ENCODE data around the gene JPH4.
A peak's percentile ranks its signal among the peaks of the same experiment; 100 is the strongest.

The JPH4 gene

GRCh38 chr14:23563473-23564180, 15.0 kb downstream of the JPH4 start:
- DNase-seq (ENCODE audit: low spot score) = no peak

GRCh38 chr14:23562822-23563472, 15.6 kb downstream of the JPH4 start:
- peak; percentile 47 for DNase-seq (ENCODE audit: low spot score)

DNA sequence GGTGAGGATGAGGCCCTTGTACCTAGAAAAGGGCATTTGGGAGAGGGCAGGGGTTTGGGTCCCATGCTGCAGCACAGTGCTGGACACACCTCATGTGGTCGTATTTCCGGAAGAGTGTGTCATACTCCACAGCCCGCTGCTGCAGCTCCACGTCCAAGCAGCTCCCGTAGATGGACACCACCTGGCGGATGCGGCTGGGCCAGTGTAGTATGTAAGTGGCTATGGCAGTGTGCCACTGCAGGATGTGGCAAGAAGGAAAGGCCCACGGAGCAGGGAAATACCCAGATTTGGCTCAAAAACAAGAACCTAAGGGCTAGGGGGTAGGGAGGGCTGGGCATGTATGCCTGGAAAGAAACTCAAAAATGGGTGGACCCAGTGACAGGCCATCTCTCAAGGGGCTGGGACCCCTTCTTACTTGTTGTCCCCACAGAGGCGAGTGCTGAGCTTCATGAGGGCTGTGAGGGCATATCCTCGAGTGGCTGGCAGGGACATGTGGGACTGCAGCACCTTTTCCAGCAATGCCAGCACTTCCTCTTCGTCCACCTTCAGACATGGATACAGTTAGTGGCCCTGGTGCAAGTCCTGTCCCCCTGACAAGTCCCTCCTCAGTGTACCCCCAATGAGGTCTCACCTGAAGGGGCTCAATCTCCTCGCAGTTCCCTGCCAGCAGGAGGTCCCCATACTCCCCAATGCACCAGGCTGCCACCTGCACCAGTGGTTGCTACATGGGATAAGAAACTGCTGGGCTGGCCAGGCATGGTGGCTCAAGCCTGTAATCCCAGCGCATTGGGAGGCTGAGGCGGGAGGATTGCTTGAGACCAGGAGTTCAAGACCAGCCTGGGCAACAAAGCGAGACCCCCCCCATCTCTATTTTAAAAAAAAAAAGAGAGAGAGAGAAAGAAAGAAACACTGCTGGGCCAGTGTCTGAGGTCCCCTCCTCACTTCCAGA, 16.4 kb downstream of the JPH4 start:
- no peak for DNase-seq (ENCODE audit: low spot score)

GRCh38 chr14:23561259-23561658, 17.3 kb downstream of the JPH4 start:
- no peak for DNase-seq (ENCODE audit: low spot score)

- no peak for DNase-seq (ENCODE audit: low spot score)
Observed at GRCh38 chr14:23559926-23560520, 18.6 kb downstream of the JPH4 start.

GRCh38 chr14:23559010-23559925, 19.3 kb downstream of the JPH4 start:
- peak; percentile 53 for DNase-seq (ENCODE audit: low spot score)

GRCh38 chr14:23558346-23559009, 20.1 kb downstream of the JPH4 start:
- DNase-seq (ENCODE audit: low spot score) = no peak

GRCh38 chr14:23557946-23558345, 20.6 kb downstream of the JPH4 start:
- no peak for DNase-seq (ENCODE audit: low spot score)

GRCh38 chr14:23557521-23557920, 21.1 kb downstream of the JPH4 start:
- no peak for DNase-seq (ENCODE audit: low spot score)

- DNase-seq (ENCODE audit: low spot score) = peak; percentile 11
Observed at GRCh38 chr14:23556700-23557440, 21.7 kb downstream of the JPH4 start.

GRCh38 chr14:23555882-23556699, 22.5 kb downstream of the JPH4 start, which contains the start of gene THTPA:
Gene THTPA (plus strand): TSS chr14:23556271. CDS start chr14:23556758, 487 bp downstream.
- DNase-seq (ENCODE audit: low spot score) = peak; percentile 87

- DNase-seq (ENCODE audit: low spot score) = no peak
Observed at GRCh38 chr14:23555533-23555881, 23.1 kb downstream of the JPH4 start.

DNA sequence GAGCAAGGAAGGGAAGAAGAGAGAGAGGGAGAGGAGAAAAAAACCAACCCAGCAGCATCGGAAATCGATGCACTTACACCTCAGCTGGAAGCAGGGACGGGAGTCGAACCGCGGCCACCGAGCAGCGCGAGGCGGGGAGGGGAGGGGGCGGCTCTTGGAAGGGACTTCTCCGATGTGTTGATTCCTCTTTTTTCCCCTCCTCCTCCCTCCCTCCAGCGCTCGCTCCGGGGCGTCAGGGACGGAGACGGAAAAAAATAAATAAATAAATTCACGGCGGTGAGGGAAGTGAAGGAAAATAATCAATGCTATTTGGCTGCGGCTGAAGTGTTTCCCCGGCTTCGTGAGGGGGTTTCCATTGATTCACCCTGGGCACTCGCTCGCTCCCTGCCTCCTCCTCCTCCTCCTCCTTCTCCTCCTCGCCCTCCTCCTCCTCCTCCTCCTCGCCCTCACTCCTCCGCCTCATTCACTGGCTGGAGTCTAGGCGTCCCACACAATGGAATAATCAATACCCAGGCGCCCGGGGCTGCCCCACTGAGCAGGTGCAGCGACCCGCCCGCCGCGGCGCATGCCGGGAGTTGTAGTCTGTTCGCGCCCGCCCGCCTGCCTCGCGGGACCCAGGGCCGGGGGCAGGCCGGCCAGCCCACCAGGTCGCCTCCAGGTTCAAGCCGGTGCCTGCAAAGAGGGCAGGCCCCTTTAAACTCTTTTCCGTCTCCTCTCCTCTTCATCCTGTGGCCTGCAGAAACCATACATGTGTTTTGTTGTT, 27.1 kb downstream of the JPH4 start, which contains the start of gene ZFHX2:
Gene ZFHX2 (minus strand): TSS at position 500 of the 763 bp plus-strand sequence. CDS start 16,440 bp downstream, outside the sequence.
- DNase-seq (ENCODE audit: low spot score) = peak; percentile 92

DNA sequence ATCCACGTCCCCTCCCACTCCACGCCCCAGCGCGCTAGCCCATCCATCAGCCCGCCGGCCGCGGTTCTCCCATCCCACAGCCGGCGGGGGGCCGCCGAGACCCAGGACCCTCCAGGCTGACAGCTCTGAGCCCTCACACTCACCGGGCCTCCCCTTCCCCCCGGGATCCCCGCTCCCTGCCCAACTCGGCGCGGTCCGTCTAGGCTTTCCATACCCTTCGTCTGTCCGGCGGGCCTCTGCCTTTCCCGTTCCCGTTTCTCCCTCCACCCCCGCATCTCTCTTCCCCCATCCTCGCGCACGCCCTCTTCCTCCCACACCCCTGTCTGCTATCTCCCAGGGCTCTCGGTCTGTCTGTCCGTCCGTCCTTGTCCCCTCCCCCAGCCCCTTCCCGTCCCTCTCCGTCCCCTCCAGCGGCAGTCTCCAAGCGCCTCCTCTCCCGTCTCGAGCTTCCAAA, 27.8 kb downstream of the JPH4 start:
- no peak for DNase-seq (ENCODE audit: low spot score)

GRCh38 chr14:23550131-23550811, 28.3 kb downstream of the JPH4 start:
- no peak for DNase-seq (ENCODE audit: low spot score)

- DNase-seq (ENCODE audit: low spot score) = no peak
Observed at GRCh38 chr14:23548351-23549318, 30.0 kb downstream of the JPH4 start.

All from LoVo (cell line).